Lower lobe of right lung (tissue), 2 donors: Measurements from ENCODE around the gene FHDC1. TPM values are rescaled to one million over a fixed set of nuclear protein-coding genes. Genes with fewer than 3 reads are reported as not detected.

Source experiments
- ATAC-seq, 2 donors: fragments of 200-7000 bp; cut with Tn5 transposase; one replicate each; pipeline ENCODE4 v1.9.1; 2020 to 2022; ENCODE audit warnings: mild to moderate bottlenecking in 2 of 2, moderate library complexity in 2 of 2
- DNase-seq: peaks from one replicate; pipeline ENCODE4 v3.0.0-alpha.2; 2020
- H3K27ac ChIP-seq: fragments of 200-600 bp; one replicate; pipeline ENCODE4 v1.8.0; 2022
- H3K27me3 ChIP-seq: fragments of 200-600 bp; one replicate; pipeline ENCODE4 v1.8.0; 2022; ENCODE audit warnings: low read depth
- H3K36me3 ChIP-seq: fragments of 200-600 bp; one replicate; pipeline ENCODE4 v1.8.0; 2022; ENCODE audit warnings: mild to moderate bottlenecking
- H3K4me1 ChIP-seq: fragments of 200-600 bp; one replicate; pipeline ENCODE4 v1.8.0; 2022
- H3K4me3 ChIP-seq: fragments of 200-600 bp; one replicate; pipeline ENCODE4 v1.8.0; 2022; ENCODE audit warnings: mild to moderate bottlenecking
- H3K9me3 ChIP-seq: fragments of 200-600 bp; one replicate; pipeline ENCODE4 v1.8.0; 2022
- CTCF ChIP-seq: fragments of 200-600 bp; IDR thresholded peaks from one replicate; pipeline ENCODE4 v1.8.0; 2022; ENCODE audit warnings: antibody characterized with exemption, mild to moderate bottlenecking
- intact Hi-C: fragments of 100-400 bp; cut with DNase I; formaldehyde crosslinking; loops from one replicate; pipeline ENCODE4 v1.11.0; 2022
- total RNA-seq: library from RNA; stranded (reverse); fragmentation: NEBNext Ultra II Directional; extraction: Animal tissue kit (Norgen Biotek cat#: 25700); gene quantifications from one replicate; pipeline ENCODE4 v1.2.1, GENCODE V29; 2021
- donor health status: DM: no; HTN: yes; CAD: no; lungs with severe emphysema.

The FHDC1 gene
- total RNA-seq, 1 donor from 2014 or later: 21.9 TPM

GRCh38 chr4:153027866-153028265, 91.7 kb downstream of the FHDC1 start:
- no peak for TF ChIP-seq CTCF
- intact Hi-C loops: no loop called here

GRCh38 chr4:153028535-153028934, 92.4 kb downstream of the FHDC1 start:
- Histone ChIP-seq H3K4me3 (no peak overlapping the region), H3K27me3 (no peaks in the 10 kb centered on the region), H3K9me3 (peaks cover 14% of the 10 kb centered on the region), H3K36me3 (no peaks in the 10 kb centered on the region), H3K4me1 (no peaks in the 10 kb centered on the region), H3K27ac (no peak overlapping the region)
- ATAC-seq (no peak), DNase-seq (no peak)
- no peak for TF ChIP-seq CTCF
- intact Hi-C loops: no loop called here

More at GRCh38 chr4:153027866-153028265, 91.7 kb downstream of the FHDC1 start:
- H3K27me3 ChIP-seq: no peaks in the 10 kb centered on the region
- no peaks in the 10 kb centered on the region for H3K4me1 ChIP-seq
- H3K36me3 ChIP-seq: no peaks in the 10 kb centered on the region
- no peak for ATAC-seq
- H3K27ac ChIP-seq: no peak overlapping the region
- DNase-seq: no peak
- no peak overlapping the region for H3K4me3 ChIP-seq
- H3K9me3 ChIP-seq: peaks cover 14% of the 10 kb centered on the region

Other genes with a start within 250 kb of the FHDC1 start
- gene TIGD4, start 156.6 kb upstream of the FHDC1 start, total RNA-seq: 1.0 TPM
- 37.2 TPM for gene ARFIP1, start 156.4 kb upstream of the FHDC1 start, total RNA-seq